IPS DF 6.9 (cell line): ENCODE measurements around the gene AHSG.
"Not testable (repeated sequence)": the region's sequence is repeated elsewhere in the genome, so short reads cannot be mapped to it uniquely, and the experiment has no call there.

Source experiments
- DNase-seq: peaks from one replicate; pipeline ENCODE4 v3.0.0-alpha.2; 2013; ENCODE audit warnings: low read depth, low spot score
- H3K27ac ChIP-seq: one replicate; pipeline ENCODE4 v1.5.1; 2013; ENCODE audit warnings: low read length, control low read depth
- H3K27me3 ChIP-seq: 2 replicates; pipeline ENCODE4 v1.6.1; 2013; ENCODE audit warnings: mild to moderate bottlenecking, low read length; ENCODE audit not compliant: control insufficient read depth, insufficient read depth
- H3K36me3 ChIP-seq: 2 replicates; pipeline ENCODE4 v1.6.1; 2013; ENCODE audit warnings: low read length; ENCODE audit not compliant: control insufficient read depth, insufficient read depth
- H3K4me1 ChIP-seq: 2 replicates; pipeline ENCODE4 v1.6.1; 2013; ENCODE audit warnings: low read length; ENCODE audit not compliant: control insufficient read depth, insufficient read depth
- H3K4me3 ChIP-seq: 2 replicates; pipeline ENCODE4 v1.5.1; 2013; ENCODE audit warnings: mild to moderate bottlenecking, low read length
- H3K9me3 ChIP-seq: 2 replicates; pipeline ENCODE4 v1.6.1; 2013; ENCODE audit warnings: low read length, inconsistent platforms; ENCODE audit not compliant: control insufficient read depth, insufficient read depth
- WGBS: extraction: QIAGEN DNeasy Blood & Tissue Kit; methylation state at CpG from one replicate; pipeline ENCODE4 v1.1.7; 2013; ENCODE audit warnings: mixed read lengths, missing lambda C conversion rate; ENCODE audit not compliant: insufficient read length, insufficient coverage; 5-methylcytosine and 5-hydroxymethylcytosine counted together

Gene AHSG

GRCh38 chr3:186612721-186613636 is at the start of gene AHSG:
Gene AHSG, plus strand, starts transcription at chr3:186613060. Its CDS starts 82 bp downstream, at chr3:186613142.
- DNase-seq = no peak
- Histone ChIP-seq H3K27ac (no peak within 1 kb of the TSS), H3K27me3 (no peaks in the 10 kb centered on the region), H3K36me3 (no peaks in the 10 kb centered on the region), H3K9me3 (no peaks in the 10 kb centered on the region), H3K4me3 (no peak within 1 kb of the TSS; the same call in 1 of the 2 replicates), H3K4me1 (peaks cover 6% of the 10 kb centered on the region; the same call in 1 of the 2 replicates)
- no CpG with 5 or more reads among the region's 7 CpGs for WGBS

- no peaks in the 10 kb centered on the region; the same call in 1 of the 2 replicates for H3K36me3 ChIP-seq
- DNase-seq = no peak
- no peaks in the 10 kb centered on the region for H3K27me3 ChIP-seq
- no peaks in the 10 kb centered on the region for H3K9me3 ChIP-seq
- H3K4me3 ChIP-seq = no peak overlapping the region
- H3K27ac ChIP-seq = no peak overlapping the region
- H3K4me1 ChIP-seq = 0 out of 2 replicates have a peak, but pooled peaks cover 1% of the 10 kb centered on the region
These were observed 48.3 kb upstream of the AHSG start for GRCh38 chr3:186564586-186564985.

GRCh38 chr3:186566772-186567071 is 46.1 kb upstream of the AHSG start:
- WGBS = no CpG with 5 or more reads among the region's 14 CpGs
- 0 out of 2 replicates have a peak, but pooled peaks cover 1% of the 10 kb centered on the region for H3K4me1 ChIP-seq
- no peak for DNase-seq
- peak overlapping the region; percentile 93 for H3K4me3 ChIP-seq
- H3K36me3 ChIP-seq = no peaks in the 10 kb centered on the region; the same call in 1 of the 2 replicates
- H3K27ac ChIP-seq = no peak overlapping the region
- H3K9me3 ChIP-seq = no peaks in the 10 kb centered on the region
- no peaks in the 10 kb centered on the region for H3K27me3 ChIP-seq

GRCh38 chr3:186567072-186567921 is 45.6 kb upstream of the AHSG start, which contains the start of gene TBCCD1:
Gene TBCCD1, minus strand, starts transcription at chr3:186567339. Its CDS starts 3,010 bp downstream, at chr3:186564329.
- Histone ChIP-seq H3K9me3 (no peaks in the 10 kb centered on the region), H3K36me3 (no peaks in the 10 kb centered on the region; the same call in 1 of the 2 replicates), H3K27me3 (no peaks in the 10 kb centered on the region), H3K27ac (no peak within 1 kb of the TSS), H3K4me3 (peak within 1 kb of the TSS; percentile 93), H3K4me1 (0 out of 2 replicates have a peak, but pooled peaks cover 1% of the 10 kb centered on the region)
- WGBS = no CpG with 5 or more reads among the region's 66 CpGs
- DNase-seq = peak; percentile 76

- not testable (repeated sequence) for DNase-seq, H3K4me1 ChIP-seq, H3K4me3 ChIP-seq, H3K27ac ChIP-seq, H3K36me3 ChIP-seq, H3K27me3 ChIP-seq, H3K9me3 ChIP-seq
- WGBS = no CpG with 5 or more reads among the region's 11 CpGs
These were observed 43.5 kb upstream of the AHSG start for GRCh38 chr3:186569361-186569760.

GRCh38 chr3:186569779-186570095 is 43.1 kb upstream of the AHSG start:
- H3K4me3 ChIP-seq = peak overlapping the region; percentile 50; the same call in 1 of the 2 replicates
- H3K4me1 ChIP-seq = 0 out of 2 replicates have a peak, but pooled peaks cover 1% of the 10 kb centered on the region
- DNase-seq = no peak
- no peaks in the 10 kb centered on the region for H3K9me3 ChIP-seq
- H3K27ac ChIP-seq = no peak overlapping the region
- no CpG with 5 or more reads among the region's 7 CpGs for WGBS
- no peaks in the 10 kb centered on the region for H3K27me3 ChIP-seq
- no peaks in the 10 kb centered on the region; the same call in 1 of the 2 replicates for H3K36me3 ChIP-seq

- Histone ChIP-seq H3K27me3 (no peaks in the 10 kb centered on the region), H3K4me1 (0 out of 2 replicates have a peak, but pooled peaks cover 1% of the 10 kb centered on the region), H3K36me3 (no peaks in the 10 kb centered on the region; the same call in 1 of the 2 replicates), H3K9me3 (no peaks in the 10 kb centered on the region), H3K4me3 (peak within 1 kb of the TSS; percentile 93), H3K27ac (no peak within 1 kb of the TSS)
- peak; percentile 98 for DNase-seq
- WGBS = no CpG with 5 or more reads among the region's 59 CpGs
These were observed 42.5 kb upstream of the AHSG start, which contains the start of gene DNAJB11 for GRCh38 chr3:186570096-186570940. Gene DNAJB11, plus strand, starts transcription at chr3:186570720. Its CDS starts 178 bp downstream, at chr3:186570898.

GRCh38 chr3:186570941-186571643 is 41.8 kb upstream of the AHSG start:
- DNase-seq = no peak
- no peaks in the 10 kb centered on the region for H3K27me3 ChIP-seq
- H3K4me1 ChIP-seq = 0 out of 2 replicates have a peak, but pooled peaks cover 1% of the 10 kb centered on the region
- no CpG with 5 or more reads among the region's 21 CpGs for WGBS
- H3K27ac ChIP-seq = no peak overlapping the region
- no peaks in the 10 kb centered on the region for H3K9me3 ChIP-seq
- H3K4me3 ChIP-seq = peak overlapping the region; percentile 93
- peaks cover 5% of the 10 kb centered on the region; the same call in 1 of the 2 replicates for H3K36me3 ChIP-seq

GRCh38 chr3:186571644-186572013 is 41.2 kb upstream of the AHSG start:
- no peak for DNase-seq
- Histone ChIP-seq H3K36me3 (peaks cover 6% of the 10 kb centered on the region; the same call in 1 of the 2 replicates), H3K27me3 (no peaks in the 10 kb centered on the region), H3K4me3 (no peak overlapping the region), H3K9me3 (no peaks in the 10 kb centered on the region), H3K4me1 (no peaks in the 10 kb centered on the region), H3K27ac (no peak overlapping the region)
- WGBS = no CpG with 5 or more reads among the region's 2 CpGs
